Astrocyte (in vitro differentiated cells and primary cell): ENCODE results near the gene CBX6.

Experiments used
- EZH2 ChIP-seq: IDR thresholded peaks from 2 replicates; pipeline ENCODE4 v1.6.1; 2012; ENCODE audit warnings: mild to moderate bottlenecking, low read length, inconsistent platforms; ENCODE audit not compliant: insufficient read depth
- TF ChIP-seq, protein P1 (sequence below): IDR thresholded peaks from 2 replicates; pipeline ENCODE4 v1.5.1; 2011; ENCODE audit warnings: low read depth, mild to moderate bottlenecking, inconsistent platforms, low read length, moderate library complexity; ENCODE audit not compliant: insufficient read depth

DNA sequence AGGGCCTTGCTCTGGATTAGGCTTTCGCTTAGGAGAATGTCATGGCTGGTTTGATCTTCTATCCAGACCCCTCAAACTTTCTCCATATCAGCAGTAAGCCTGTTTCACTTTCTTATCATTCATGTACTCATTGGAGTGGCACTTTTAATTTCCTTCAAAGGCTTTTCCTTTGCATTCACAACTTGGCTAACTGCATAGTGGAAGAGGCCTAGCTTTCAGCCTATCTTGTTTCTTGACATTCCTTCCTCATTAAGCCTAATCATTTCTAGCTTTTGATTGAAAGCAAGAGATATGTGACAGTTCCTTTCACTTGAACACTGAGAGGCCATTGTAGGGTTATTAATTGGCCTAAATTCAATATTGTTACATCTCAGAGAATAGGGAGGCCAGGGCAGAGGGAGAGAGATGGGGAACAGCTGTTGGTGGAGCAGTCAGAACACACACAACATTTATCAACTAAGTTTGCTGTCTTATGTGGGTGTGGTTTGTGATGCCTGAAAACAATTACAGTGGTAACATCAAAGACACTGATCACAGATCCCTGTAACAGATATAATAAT, 47.7 kb upstream of the CBX6 start:
- TF ChIP-seq, protein P1, sequence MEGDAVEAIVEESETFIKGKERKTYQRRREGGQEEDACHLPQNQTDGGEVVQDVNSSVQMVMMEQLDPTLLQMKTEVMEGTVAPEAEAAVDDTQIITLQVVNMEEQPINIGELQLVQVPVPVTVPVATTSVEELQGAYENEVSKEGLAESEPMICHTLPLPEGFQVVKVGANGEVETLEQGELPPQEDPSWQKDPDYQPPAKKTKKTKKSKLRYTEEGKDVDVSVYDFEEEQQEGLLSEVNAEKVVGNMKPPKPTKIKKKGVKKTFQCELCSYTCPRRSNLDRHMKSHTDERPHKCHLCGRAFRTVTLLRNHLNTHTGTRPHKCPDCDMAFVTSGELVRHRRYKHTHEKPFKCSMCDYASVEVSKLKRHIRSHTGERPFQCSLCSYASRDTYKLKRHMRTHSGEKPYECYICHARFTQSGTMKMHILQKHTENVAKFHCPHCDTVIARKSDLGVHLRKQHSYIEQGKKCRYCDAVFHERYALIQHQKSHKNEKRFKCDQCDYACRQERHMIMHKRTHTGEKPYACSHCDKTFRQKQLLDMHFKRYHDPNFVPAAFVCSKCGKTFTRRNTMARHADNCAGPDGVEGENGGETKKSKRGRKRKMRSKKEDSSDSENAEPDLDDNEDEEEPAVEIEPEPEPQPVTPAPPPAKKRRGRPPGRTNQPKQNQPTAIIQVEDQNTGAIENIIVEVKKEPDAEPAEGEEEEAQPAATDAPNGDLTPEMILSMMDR = no peak
- no peak for TF ChIP-seq EZH2
